ENCODE data around the gene IGLL1. TPM values are rescaled to one million over a fixed set of nuclear protein-coding genes. Genes with fewer than 3 reads are reported as not detected.

The IGLL1 gene
- total and polyA plus RNA-seq, 2 donors (not counting 1 experiment from before 2014, with no cell fraction given): not detected

DNA sequence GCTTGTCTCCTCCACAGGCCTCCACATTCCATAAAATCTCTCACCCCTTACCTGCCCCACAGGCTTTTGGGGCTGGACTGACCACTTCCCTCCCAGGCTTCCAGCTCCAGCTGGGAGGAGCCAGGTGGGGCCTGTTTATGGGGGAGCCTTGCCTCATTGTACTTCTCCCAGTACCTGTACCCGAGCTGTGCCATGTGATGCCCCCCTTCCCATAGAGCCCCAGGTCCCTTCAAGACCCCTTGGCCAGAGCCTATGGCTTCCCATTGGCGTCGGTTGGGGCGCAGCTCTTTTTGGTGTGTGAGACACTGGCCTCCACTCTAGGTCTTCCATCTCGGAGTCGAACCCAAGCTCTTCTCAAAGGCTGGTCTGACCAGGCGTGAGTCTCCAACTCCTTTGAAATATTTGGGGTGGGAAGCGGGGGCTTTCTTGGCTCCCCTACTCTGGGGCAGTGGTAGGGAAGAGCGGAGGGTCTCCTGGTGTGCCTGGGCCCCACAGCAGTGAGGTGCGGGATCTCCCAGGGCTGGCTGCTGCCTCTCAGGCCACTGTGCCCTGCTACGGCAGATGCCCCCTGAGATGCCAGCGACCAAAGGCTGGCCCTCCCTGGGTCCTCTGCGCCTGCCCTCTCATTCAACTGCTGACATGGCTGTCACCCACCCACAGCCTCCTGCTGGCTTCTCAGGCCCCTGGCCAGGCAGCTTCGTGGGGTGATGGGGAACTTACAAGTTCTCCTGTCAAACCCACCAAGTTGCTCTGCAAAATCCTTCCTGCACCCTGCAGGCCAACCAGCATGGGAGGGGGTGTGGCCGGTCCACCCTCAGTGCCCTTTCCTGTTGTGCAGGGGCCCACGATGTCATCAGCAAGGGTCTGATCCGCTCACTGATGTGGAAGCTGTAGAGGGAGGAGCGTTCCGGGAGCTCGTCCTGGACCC, 26.4 kb upstream of the IGLL1 start:
- CTCF ChIA-PET: no interaction called here
- no peak overlapping the region for H3K27ac Mint-ChIP-seq
- POLR2A ChIA-PET: interaction anchor here (0.5 kb wide), 1 partner anchor 139 kb away, joined by 3 read pairs; no protein-coding TSS in a partner anchor

More for the DNA sequence above, 26.4 kb upstream of the IGLL1 start:
- Histone ChIP-seq H3K27me3 (replicated peaks in 1 of 4; ENCODE audit: control extremely low read depth in 1 of 4, control insufficient read depth in 3 of 4, insufficient read depth in 4 of 4, low read length in 3 of 4) (no peaks in the 10 kb centered on the region), H4K20me1 (ENCODE audit: control insufficient read depth, insufficient read depth, low read length, poor library complexity, severe bottlenecking) (no peaks in the 10 kb centered on the region), H3K79me2 (ENCODE audit: control insufficient read depth, insufficient read depth, low read length) (no peaks in the 10 kb centered on the region), H3K36me3 (replicated peaks in 1 of 2; ENCODE audit: control extremely low read depth in 1 of 2, control insufficient read depth in 1 of 2, extremely low read depth in 1 of 2, insufficient read depth in 2 of 2, low read length in 1 of 2) (no peaks in the 10 kb centered on the region), H3K27ac (ENCODE audit: low read length in 2 of 2) (no peak overlapping the region), H2AFZ (ENCODE audit: insufficient read depth, low read depth, low read length, poor library complexity, severe bottlenecking) (no peak overlapping the region), H3K4me3 (ENCODE audit: control extremely low read depth in 1 of 5, extremely low read depth in 1 of 5, insufficient read depth in 1 of 5, low read depth in 2 of 5, low read length in 4 of 5) (no peak overlapping the region), H3K4me2 (replicated peaks; ENCODE audit: low read depth, low read length, poor library complexity, severe bottlenecking) (no peak overlapping the region), H3K9ac (ENCODE audit: low read length) (no peak overlapping the region), H3K4me1 (ENCODE audit: control insufficient read depth in 2 of 2, insufficient read depth in 2 of 2, low read length in 2 of 2) (no peaks in the 10 kb centered on the region), H3K9me3 (ENCODE audit: control extremely low read depth in 1 of 3, control insufficient read depth in 2 of 3, insufficient read depth in 1 of 3, low read length in 2 of 3) (no peaks in the 10 kb centered on the region)
- TF ChIP-seq EZH2 (IDR thresholded peaks at IDR 0.05; ENCODE audit: borderline replicate concordance, insufficient read depth, low read depth, low read length, poor library complexity, severe bottlenecking): no peak
- TF ChIP-seq, protein P1, sequence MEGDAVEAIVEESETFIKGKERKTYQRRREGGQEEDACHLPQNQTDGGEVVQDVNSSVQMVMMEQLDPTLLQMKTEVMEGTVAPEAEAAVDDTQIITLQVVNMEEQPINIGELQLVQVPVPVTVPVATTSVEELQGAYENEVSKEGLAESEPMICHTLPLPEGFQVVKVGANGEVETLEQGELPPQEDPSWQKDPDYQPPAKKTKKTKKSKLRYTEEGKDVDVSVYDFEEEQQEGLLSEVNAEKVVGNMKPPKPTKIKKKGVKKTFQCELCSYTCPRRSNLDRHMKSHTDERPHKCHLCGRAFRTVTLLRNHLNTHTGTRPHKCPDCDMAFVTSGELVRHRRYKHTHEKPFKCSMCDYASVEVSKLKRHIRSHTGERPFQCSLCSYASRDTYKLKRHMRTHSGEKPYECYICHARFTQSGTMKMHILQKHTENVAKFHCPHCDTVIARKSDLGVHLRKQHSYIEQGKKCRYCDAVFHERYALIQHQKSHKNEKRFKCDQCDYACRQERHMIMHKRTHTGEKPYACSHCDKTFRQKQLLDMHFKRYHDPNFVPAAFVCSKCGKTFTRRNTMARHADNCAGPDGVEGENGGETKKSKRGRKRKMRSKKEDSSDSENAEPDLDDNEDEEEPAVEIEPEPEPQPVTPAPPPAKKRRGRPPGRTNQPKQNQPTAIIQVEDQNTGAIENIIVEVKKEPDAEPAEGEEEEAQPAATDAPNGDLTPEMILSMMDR (IDR thresholded peaks at IDR 0.05): no peak
- H3K4me1 Mint-ChIP-seq: no peaks in the 10 kb centered on the region
- H3K4me3 Mint-ChIP-seq: no peak overlapping the region
- H3K9me3 Mint-ChIP-seq (ENCODE audit: insufficient read depth): no peaks in the 10 kb centered on the region
- intact Hi-C loops (cut with micrococcal nuclease): no loop called here
- no peaks in the 10 kb centered on the region for H3K27me3 Mint-ChIP-seq
- 90% methylated on average over 19 of the region's 20 CpGs for WGBS (ENCODE audit: insufficient coverage)
- ATAC-seq (ENCODE audit: low read depth) (no peak), DNase-seq (no peak)

Data from B cell (primary cell).